GM21360 (cell line): ENCODE data around the gene AKR1B1.

Experiments used
- ATAC-seq: cut with Tn5 transposase; IDR thresholded peaks from one replicate; pipeline ENCODE4 v1.9.1; 2021; ENCODE audit warnings: mild to moderate bottlenecking, moderate library complexity; ENCODE audit not compliant: unreplicated experiment

Gene AKR1B1

GRCh38 chr7:134446446-134446845 lies 12.5 kb downstream of the AKR1B1 start:
- ATAC-seq = no peak

- no peak for ATAC-seq
Measured at GRCh38 chr7:134444961-134445315, 14.0 kb downstream of the AKR1B1 start.

GRCh38 chr7:134444198-134444960 lies 14.5 kb downstream of the AKR1B1 start:
- ATAC-seq = no peak

DNA sequence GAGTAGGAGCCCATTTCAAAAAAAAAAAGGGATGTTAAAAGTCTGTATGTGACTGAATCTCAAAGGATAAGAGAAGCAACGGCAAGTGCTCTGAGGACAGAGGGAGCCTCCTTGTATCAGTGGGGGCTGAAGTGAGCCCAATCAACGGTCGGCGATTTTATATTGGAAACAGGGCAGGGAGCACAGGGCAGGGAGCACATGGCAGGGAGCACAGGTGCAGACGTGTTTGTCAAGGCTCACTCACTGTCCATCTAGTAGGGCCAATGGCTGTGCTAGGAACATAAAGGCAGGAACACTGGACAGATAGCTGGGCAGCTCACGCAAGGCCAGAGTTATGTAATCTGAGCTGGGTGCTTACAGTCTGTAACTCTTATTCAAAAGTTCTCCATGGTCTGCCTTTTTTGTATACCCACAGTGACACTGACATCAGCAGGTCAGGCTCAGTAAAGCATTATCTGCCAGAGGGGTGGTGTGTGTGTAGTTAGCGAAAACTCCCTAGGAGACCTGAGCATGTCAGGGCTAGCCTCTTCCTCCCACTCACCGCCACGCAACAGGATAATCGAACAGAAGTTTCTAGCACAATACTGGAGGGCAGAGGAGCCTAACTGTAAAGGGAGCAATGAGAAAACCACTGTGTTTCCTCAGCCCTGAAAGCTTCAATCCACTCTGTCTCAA lies 15.4 kb downstream of the AKR1B1 start:
- no peak for ATAC-seq

GRCh38 chr7:134442441-134443220 lies 16.3 kb downstream of the AKR1B1 start:
- ATAC-seq = no peak

- ATAC-seq = no peak
Measured at GRCh38 chr7:134441264-134441663, 17.6 kb downstream of the AKR1B1 start.

- ATAC-seq = no peak
Measured at GRCh38 chr7:134440476-134440875, 18.4 kb downstream of the AKR1B1 start.

DNA sequence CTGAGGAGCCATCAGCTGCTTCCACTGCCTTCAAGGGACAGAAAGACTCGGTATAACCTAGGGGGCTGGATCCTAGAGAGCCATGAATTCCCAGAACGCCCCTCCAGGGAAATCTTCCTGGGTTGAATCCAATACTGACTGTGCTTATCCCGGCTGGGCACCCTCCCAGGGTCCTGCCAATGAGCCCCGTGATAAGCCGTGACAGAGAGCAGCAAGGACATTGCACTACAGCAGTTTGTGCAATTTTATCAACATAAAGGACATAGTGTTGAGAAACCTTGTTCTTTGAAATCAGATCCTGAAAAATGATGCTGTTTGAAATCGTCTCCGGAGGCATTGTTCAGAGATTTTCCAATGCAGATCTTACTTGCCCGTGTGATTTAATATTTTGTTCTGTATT lies 18.8 kb downstream of the AKR1B1 start:
- no peak for ATAC-seq

DNA sequence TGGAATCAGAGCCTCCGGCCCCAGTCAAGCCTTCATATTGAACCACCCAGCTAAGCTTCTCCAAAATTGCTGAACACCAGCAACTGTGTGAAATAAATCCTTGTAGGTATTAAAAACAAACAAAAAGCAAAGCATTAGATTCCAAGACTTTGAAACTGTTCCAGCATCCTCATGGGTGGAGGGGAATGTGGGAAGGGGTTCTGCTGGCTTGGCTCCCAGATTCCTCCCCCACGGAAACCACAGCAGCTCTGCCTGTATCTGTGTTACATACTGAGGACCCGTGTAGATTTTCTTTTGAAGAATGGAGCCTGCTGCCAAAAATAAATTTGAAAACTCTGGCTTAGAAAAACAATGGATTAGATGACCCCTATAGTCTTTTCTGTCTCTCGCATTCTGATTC lies 20.0 kb downstream of the AKR1B1 start:
- no peak for ATAC-seq

GRCh38 chr7:134435161-134435920 lies 23.6 kb downstream of the AKR1B1 start:
- ATAC-seq = no peak

- ATAC-seq = no peak
Measured at GRCh38 chr7:134434701-134435100, 24.2 kb downstream of the AKR1B1 start.

GRCh38 chr7:134433430-134433829 lies 25.5 kb downstream of the AKR1B1 start:
- ATAC-seq = no peak

GRCh38 chr7:134432296-134433152 lies 26.4 kb downstream of the AKR1B1 start:
- peak; percentile 94 for ATAC-seq

DNA sequence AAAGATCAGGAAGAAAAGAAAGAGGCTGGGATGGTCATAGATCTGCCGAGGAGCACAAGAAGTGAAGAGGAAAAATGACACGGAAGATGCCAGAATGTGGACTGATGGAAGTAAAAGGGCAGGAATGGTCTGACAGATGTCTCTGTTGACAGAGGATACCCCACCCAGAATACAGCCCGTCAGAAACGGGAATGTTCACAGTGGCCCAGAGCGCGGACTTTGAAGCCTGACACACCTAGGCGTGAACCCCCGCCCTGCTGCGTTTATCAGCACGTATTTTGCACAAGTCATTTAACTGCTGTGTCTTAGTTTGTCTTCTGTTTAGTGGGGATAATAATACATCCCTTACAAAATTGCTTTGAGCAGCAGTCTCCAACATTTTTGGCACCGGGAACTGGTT lies 27.1 kb downstream of the AKR1B1 start:
- ATAC-seq = no peak

DNA sequence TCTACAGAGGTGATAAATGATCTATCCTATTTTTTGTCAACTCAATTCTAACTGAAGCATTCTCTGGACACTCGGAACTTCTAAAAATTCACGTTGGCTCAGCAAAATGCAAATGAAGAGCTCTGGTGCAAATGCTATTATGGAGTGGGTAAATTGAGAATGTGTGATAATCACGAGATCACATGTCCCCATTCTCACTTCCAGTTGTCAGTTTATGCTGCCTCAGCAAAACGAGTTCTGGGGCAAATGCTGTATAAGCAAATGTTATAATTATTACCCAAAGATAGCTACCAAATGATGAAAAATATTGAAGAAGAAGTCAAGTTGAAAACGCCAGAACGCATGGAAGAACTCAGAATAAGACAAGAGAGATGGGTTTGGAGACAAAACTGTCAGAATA lies 29.4 kb downstream of the AKR1B1 start:
- no peak for ATAC-seq

DNA sequence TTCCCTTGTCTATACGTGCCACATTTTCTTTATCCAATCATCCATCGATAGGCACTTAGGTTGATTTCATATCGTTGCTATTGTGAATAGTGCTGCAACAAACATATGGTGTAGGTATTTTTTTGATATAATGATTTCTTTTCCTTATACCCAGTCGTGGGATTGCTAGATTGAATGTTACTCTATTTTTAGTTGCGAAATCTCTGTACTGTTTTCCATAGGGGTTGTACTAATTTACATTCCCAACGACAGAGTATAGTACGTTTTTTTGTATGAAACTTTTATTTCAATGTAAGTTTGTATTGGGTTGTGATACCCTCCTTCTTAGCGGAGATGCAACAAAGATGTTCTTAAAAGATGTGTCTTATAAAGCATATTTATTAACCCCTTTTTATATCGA lies 30.0 kb downstream of the AKR1B1 start:
- ATAC-seq = no peak

DNA sequence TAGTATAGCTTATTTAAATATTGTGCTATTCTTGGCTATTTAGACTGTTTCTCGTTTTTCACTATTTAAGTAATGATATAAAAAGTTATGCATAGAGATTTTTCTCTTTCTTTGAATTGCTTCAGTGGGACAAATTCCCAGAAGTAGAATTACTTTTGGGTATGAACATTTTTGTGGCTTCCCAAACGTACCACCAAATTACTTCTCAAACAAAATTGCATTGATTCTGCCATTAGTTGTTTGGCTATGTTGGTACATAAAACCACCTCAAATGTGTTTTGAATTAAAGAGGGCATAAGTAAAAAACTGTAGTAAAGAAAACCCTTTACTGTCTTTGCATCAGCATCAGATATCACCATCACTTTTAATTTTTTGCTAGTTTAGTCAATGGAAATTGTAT lies 31.0 kb downstream of the AKR1B1 start:
- ATAC-seq = no peak

DNA sequence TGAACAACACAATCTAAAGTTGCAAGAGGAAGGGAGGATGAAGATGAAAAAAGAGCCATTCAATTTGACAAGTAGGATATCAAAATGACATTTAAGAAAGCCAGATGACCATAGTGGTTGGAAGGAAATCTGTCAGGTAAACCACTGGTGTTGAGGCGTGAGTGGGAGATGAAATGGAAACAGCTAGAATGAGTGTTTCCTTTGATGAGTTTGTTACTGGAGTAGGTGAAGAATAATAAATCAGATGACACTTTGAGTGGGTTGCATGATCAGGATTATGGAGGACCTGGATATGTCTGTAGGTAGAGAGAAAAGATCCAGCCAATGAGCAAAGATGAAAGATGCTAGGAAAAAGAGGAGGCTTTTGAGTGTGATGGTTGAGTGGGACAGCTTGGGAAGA lies 33.1 kb downstream of the AKR1B1 start:
- no peak for ATAC-seq

DNA sequence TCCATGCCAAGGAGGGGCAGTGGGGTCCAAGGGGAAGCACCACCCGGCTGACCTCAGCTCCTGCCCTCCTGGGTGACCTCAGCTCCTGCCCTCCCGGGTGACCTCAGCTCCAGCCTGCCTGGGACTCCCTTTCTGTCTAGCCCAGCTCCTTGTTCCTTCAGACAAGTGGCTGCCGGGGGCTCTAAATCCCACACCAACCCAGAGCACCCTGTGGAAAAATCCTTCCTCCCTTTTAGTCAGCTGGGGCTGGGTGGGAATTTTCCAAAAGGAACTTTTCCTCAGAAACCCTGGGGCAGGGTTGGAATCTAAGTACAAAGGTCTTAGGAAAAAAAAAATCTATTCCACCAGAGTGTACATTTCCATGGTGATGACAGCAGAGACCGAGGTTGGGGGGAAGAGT lies 36.3 kb downstream of the AKR1B1 start:
- no peak for ATAC-seq

GRCh38 chr7:134422008-134422407 lies 36.9 kb downstream of the AKR1B1 start:
- no peak for ATAC-seq
